Right lobe of liver (tissue), 6 donors: Measurements from ENCODE around the gene CIDEC. TPM values are rescaled to one million over a fixed set of nuclear protein-coding genes. Genes with fewer than 3 reads are reported as not detected.
A peak's percentile ranks its signal among the peaks of the same experiment; 100 is the strongest.

Source experiments
- ATAC-seq, 4 donors: fragments of 200-7000 bp; cut with Tn5 transposase; one replicate each; pipeline ENCODE4 v1.9.1; 2020; ENCODE audit warnings: mild to moderate bottlenecking in 4 of 4, moderate library complexity in 4 of 4
- DNase-seq, 3 donors: peaks; one replicate each; pipeline ENCODE4 v3.0.0-alpha.2; 2020
- H3K27ac ChIP-seq, 3 donors: fragments of 200-600 bp; one replicate each; pipeline ENCODE4 v1.8.0; 2022
- H3K27me3 ChIP-seq, 2 donors: fragments of 200-600 bp; one replicate each; pipeline ENCODE4 v1.8.0; 2022
- H3K36me3 ChIP-seq, 4 donors: fragments of 200-600 bp; sonication (generic) in 1 of 4; one replicate each; pipeline versions ENCODE4 v1.5.1 to v1.8.0; 2017 to 2022; ENCODE audit warnings: control low read depth in 1 of 4
- H3K4me1 ChIP-seq, 4 donors: fragments of 200-600 bp; sonication (generic) in 1 of 4; one replicate each; pipeline versions ENCODE4 v1.5.1 to v1.8.0; 2017 to 2022; ENCODE audit warnings: control low read depth in 1 of 4
- H3K4me3 ChIP-seq, 3 donors: fragments of 200-600 bp; one replicate each; pipeline ENCODE4 v1.8.0; 2022
- H3K9me3 ChIP-seq, 4 donors: fragments of 200-600 bp; sonication (generic) in 1 of 4; one replicate each; pipeline versions ENCODE4 v1.5.1 to v1.8.0; 2017 to 2022; ENCODE audit warnings: control low read depth in 1 of 4
- POLR2A ChIP-seq: fragments of 450-650 bp; IDR thresholded peaks from one replicate; pipeline ENCODE4 v1.6.1; 2017; ENCODE audit warnings: antibody characterized with exemption, mild to moderate bottlenecking
- WGBS: methylation state at CpG from one replicate; pipeline ENCODE4 v1.1.6; 2018; ENCODE audit warnings: low coverage, low lambda C conversion rate; ENCODE audit not compliant: insufficient coverage; ENCODE audit errors: missing lambda C conversion rate; 5-methylcytosine and 5-hydroxymethylcytosine counted together
- intact Hi-C, 2 donors: fragments of 100-400 bp; cut with DNase I; formaldehyde crosslinking; loops; one replicate each; pipeline versions ENCODE4 v1.11.2 to v1.14.1; 2022
- total RNA-seq, 6 experiments: library from RNA; depleted of rRNA in 2 of 6; stranded (reverse); fragments of >200 nt in 2 of 6; fragmentation: NEBNext Ultra II Directional in 3 of 6; extraction: Animal tissue kit (Norgen Biotek cat#: 25700) in 3 of 6; gene quantifications; one replicate each; pipeline versions ENCODE4 v1.1.0 to v1.2.4, GENCODE V29; 2016 to 2023
- TF ChIP-seq, protein P1 (sequence below), 4 donors: fragments of 200-600 bp in 3 of 4; fragments of 450-650 bp in 1 of 4; IDR thresholded peaks; one replicate each; pipeline versions ENCODE4 v1.5.1 to v1.8.0; 2016 to 2022; ENCODE audit warnings: antibody characterized with exemption in 4 of 4, mild to moderate bottlenecking in 2 of 4
- donor health status: DM: no; HTN: yes; CAD: no.
- donor health status: DM: no; HTN: no; CAD: no.
- donor health status: DM: no; HTN: no; CAD: no.
- donor health status: DM: no; HTN: yes; CAD: no.
- donor health status: DM: no; HTN: yes; CAD: no.

The CIDEC gene
- total RNA-seq, 6 experiments from 2014 or later: 1.0 to 101 (median 2.7) TPM

DNA sequence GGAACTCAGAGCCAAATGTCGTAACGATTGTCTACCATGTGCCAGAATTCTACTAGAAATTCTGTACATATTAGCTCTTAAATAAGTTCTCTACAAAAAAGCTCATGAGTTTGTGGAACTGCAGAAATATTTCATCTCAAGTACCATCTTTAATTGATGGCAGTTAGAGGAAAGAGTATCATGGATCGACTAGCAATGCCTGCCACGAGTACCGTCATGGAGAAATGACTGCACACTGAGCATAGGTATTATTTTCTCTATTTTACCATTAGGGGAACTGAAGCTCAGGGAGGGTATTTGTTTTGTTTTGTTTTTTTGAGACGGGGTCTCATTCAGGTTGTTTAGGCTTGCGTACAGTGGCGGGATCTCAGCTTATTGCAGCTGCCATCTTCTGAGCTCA lies 39.0 kb downstream of the CIDEC start:
- peaks cover 0 to 14% (median 7%) of the 10 kb centered on the region in 4 donors for H3K36me3 ChIP-seq
- WGBS: 84% methylated on average over 8 of the region's 8 CpGs
- intact Hi-C loops: no loop called here

DNA sequence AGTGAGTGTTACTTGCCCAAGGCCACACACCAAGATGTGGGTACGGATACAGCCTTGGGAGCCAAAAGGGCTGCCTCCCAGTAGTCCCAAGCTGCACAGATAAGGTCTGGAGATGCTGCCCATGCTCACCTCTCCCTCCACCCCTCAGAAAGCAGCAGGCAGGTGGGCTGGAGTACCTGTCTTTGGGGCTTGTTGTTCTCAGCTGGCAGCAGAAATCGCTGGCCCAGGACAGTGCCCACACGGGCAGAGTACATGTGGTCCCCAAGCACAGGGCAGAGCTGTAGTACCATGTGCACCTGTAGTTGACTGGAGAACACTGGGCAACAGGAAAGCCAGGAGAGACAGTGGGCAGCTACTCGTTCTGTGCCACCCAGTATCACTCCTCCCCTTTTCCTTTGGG lies 41.2 kb downstream of the CIDEC start:
- Histone ChIP-seq H3K9me3 (no peaks in the 10 kb centered on the region), H3K27ac (no peak overlapping the region), H3K36me3 (peaks cover 0 to 19% (median 7%) of the 10 kb centered on the region in 4 donors), H3K27me3 (no peaks in the 10 kb centered on the region), H3K4me3 (no peak overlapping the region), H3K4me1 (peaks cover 0 to 7% (median 0%) of the 10 kb centered on the region in 4 donors)
- intact Hi-C loops: no loop called here
- DNase-seq: no peak
- TF ChIP-seq POLR2A: no peak
- 88% methylated on average over 1 of the region's 4 CpGs for WGBS
- no peak for ATAC-seq

More for the DNA sequence above, 39.0 kb downstream of the CIDEC start:
- H3K27me3 ChIP-seq: no peaks in the 10 kb centered on the region
- no peaks in the 10 kb centered on the region for H3K9me3 ChIP-seq
- H3K4me1 ChIP-seq: peaks cover 0 to 7% (median 1%) of the 10 kb centered on the region in 4 donors
- no peak overlapping the region for H3K4me3 ChIP-seq
- TF ChIP-seq, protein P1, sequence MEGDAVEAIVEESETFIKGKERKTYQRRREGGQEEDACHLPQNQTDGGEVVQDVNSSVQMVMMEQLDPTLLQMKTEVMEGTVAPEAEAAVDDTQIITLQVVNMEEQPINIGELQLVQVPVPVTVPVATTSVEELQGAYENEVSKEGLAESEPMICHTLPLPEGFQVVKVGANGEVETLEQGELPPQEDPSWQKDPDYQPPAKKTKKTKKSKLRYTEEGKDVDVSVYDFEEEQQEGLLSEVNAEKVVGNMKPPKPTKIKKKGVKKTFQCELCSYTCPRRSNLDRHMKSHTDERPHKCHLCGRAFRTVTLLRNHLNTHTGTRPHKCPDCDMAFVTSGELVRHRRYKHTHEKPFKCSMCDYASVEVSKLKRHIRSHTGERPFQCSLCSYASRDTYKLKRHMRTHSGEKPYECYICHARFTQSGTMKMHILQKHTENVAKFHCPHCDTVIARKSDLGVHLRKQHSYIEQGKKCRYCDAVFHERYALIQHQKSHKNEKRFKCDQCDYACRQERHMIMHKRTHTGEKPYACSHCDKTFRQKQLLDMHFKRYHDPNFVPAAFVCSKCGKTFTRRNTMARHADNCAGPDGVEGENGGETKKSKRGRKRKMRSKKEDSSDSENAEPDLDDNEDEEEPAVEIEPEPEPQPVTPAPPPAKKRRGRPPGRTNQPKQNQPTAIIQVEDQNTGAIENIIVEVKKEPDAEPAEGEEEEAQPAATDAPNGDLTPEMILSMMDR (IDR thresholded peaks at IDR 0.05): no peak
- no peak for TF ChIP-seq POLR2A
- ATAC-seq (no peak), DNase-seq (no peak)
- H3K27ac ChIP-seq: no peak overlapping the region

DNA sequence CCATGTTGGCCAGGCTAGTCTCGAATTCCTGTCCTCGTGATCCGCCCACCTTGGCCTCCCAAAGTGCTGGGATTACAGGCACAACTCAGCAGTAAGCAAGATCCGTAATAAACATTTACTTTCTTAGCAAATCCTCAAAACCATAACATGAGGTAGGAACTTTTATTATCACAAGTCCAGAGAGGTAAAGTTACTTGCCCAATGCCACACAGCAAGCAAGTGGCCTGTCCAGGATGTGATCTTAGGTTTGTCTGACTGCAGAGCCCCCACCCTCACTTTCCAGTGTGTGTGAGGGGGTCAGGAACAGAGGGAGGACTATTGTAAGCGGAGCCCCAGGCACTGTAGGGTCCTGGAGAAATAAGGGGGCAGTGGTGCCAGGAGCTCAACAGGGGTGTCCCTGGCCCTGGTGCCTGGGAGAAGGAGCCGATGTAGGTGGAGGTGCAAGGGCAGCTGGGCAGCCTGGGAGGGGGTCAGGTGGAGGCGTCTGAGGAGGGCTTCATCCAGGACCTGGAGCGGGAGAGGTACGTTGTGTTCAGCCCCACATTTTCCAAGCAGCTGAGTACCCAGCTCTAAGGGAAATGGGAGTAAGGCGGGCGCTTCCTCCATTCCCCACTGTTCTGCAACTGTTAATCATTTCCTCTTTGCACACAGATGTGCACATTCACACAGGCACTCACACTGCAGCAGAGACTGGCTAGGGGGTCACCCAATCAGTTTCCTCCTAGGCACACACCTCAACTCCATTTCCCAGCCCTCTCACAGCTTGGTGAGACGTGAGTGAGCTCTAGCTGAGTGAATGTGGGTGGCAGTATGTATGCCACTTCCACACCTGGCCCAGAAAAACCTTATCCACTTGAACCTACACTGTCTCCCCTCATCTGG lies 42.1 kb downstream of the CIDEC start:
- WGBS: 81% methylated on average over 6 of the region's 12 CpGs
- no peak for TF ChIP-seq POLR2A
- TF ChIP-seq, protein P1 (IDR thresholded peaks at IDR 0.05): no peak
- intact Hi-C loops: no loop called here
- Histone ChIP-seq H3K27me3 (no peaks in the 10 kb centered on the region), H3K27ac (no peak overlapping the region), H3K9me3 (no peaks in the 10 kb centered on the region), H3K4me3 (no peak overlapping the region), H3K36me3 (peaks cover 0 to 19% (median 7%) of the 10 kb centered on the region in 4 donors), H3K4me1 (peaks cover 0 to 3% (median 0%) of the 10 kb centered on the region in 4 donors)
- DNase-seq (no peak), ATAC-seq (no peak)

DNA sequence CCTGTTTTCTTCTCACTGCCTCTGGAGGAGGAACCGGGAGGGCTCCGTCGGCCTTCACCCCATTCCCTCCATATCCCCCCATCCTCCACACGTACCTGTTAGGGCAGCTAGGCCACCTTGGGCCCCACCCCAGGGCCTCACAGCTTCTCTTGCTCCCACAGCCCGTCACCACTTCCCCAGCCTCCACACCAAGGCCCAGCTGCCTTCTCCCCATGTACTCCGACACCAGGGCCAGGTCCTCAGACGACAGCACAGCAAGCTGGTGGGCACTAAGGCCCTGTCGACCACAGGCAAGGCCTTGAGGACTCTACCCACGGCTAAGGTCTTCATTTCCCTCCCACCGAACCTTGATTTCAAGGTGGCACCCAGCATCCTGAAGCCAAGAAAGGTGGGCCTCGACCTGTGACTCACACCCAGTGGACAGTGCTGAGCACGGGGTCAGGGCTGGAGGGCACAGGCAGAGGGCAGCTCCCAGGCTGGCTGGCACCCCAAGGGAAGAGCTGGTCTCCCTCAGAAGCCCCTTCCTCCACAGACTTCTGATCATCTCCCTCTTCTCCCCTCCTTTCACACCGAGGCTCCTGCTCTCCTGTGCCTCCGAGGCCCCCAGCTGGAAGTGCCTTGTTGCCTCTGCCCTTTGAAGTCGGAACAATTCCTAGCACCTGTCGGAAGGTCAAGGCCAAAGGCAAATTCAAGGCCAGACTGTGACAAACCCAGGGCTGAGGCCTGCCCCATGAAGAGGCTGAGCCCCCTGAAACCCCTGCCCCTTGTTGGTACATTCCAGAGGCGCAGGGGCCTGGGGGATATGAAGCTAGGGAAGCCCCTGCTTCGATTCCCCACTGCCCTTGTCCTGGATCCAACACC lies 45.3 kb downstream of the CIDEC start:
- intact Hi-C loops: no loop called here
- TF ChIP-seq, protein P1 (IDR thresholded peaks at IDR 0.05): no peak
- TF ChIP-seq POLR2A: no peak
- no peak overlapping the region for H3K4me3 ChIP-seq
- DNase-seq: no peak
- no peaks in the 10 kb centered on the region for H3K27me3 ChIP-seq
- H3K36me3 ChIP-seq: peaks cover 0 to 6% (median 0%) of the 10 kb centered on the region in 4 donors
- H3K4me1 ChIP-seq: no peaks in the 10 kb centered on the region
- 82% methylated on average over 9 of the region's 18 CpGs for WGBS
- H3K9me3 ChIP-seq: no peaks in the 10 kb centered on the region
- no peak overlapping the region for H3K27ac ChIP-seq
- ATAC-seq: peak in 1 of 4 donors; percentile 9
